ENCODE results near the gene THAP9. TPM values are rescaled to one million over a fixed set of nuclear protein-coding genes. Genes with fewer than 3 reads are reported as not detected.

THAP9 gene
- total and polyA plus RNA-seq, 7 experiments from 2014 or later = 1.7 to 4.9 (median 3.8) TPM

Other genes starting within 250 kb of the THAP9 start
- gene SCD5, start 101.9 kb upstream of the THAP9 start, total RNA-seq = 1 to 10 TPM in 1 of 5 experiments, under 1 TPM in 2, not detected in 2; 0.13 to 1.5 (median 0.44) TPM
- not detected for gene SCD5, start 101.9 kb upstream of the THAP9 start, polyA plus RNA-seq
- gene SEC31A, start 9.6 kb upstream of the THAP9 start, total RNA-seq = 100 to 1,000 TPM; 137 to 168 (median 149) TPM
- 100 to 1,000 TPM; 130 to 136 TPM for gene SEC31A, start 9.6 kb upstream of the THAP9 start, polyA plus RNA-seq
- gene LIN54, start 110.1 kb downstream of the THAP9 start, total RNA-seq = 10 to 100 TPM; 14.4 to 30.7 (median 18.0) TPM
- 10 to 100 TPM; 11.0 to 16.6 TPM for gene LIN54, start 110.1 kb downstream of the THAP9 start, polyA plus RNA-seq
- 10 to 100 TPM; 23.5 to 32.8 (median 24.7) TPM for gene COPS4, start 134.4 kb downstream of the THAP9 start, total RNA-seq
- 10 to 100 TPM; 53.7 to 59.7 TPM for gene COPS4, start 134.4 kb downstream of the THAP9 start, polyA plus RNA-seq
- gene PLAC8, start 214.0 kb downstream of the THAP9 start, total RNA-seq = 100 to 1,000 TPM; 204 to 340 (median 247) TPM
- 100 to 1,000 TPM; 336 to 634 TPM for gene PLAC8, start 214.0 kb downstream of the THAP9 start, polyA plus RNA-seq

Data from naive thymus-derived CD4-positive, alpha-beta T cell (primary cell).